ENCODE results near the gene RILPL1.

The RILPL1 gene

GRCh38 chr12:123475246-123475703, 58.2 kb downstream of the RILPL1 start:
- no peak for TF ChIP-seq MYC (IDR thresholded peaks at IDR 0.05; ENCODE audit: low read depth, low read length)
- TF ChIP-seq CTCF (IDR thresholded peaks at IDR 0.05; ENCODE audit: low read depth, low read length): no peak
- TF ChIP-seq POLR2A (IDR thresholded peaks at IDR 0.05; ENCODE audit: extremely low read depth, insufficient read length): no peak
- no peak for TF ChIP-seq MAX (IDR thresholded peaks at IDR 0.05; ENCODE audit: low read depth, low read length)
- no peak for DNase-seq (ENCODE audit: low read depth)
- H3K4me3 ChIP-seq (ENCODE audit: low read depth, low read length): no peak overlapping the region

- no peak for DNase-seq (ENCODE audit: low read depth)
These were observed 58.9 kb downstream of the RILPL1 start for GRCh38 chr12:123474485-123475245.

GRCh38 chr12:123472438-123472849, 61.1 kb downstream of the RILPL1 start:
- DNase-seq (ENCODE audit: low read depth): no peak
- TF ChIP-seq CTCF (IDR thresholded peaks at IDR 0.05; ENCODE audit: low read depth, low read length) (no peak), MYC (IDR thresholded peaks at IDR 0.05; ENCODE audit: low read depth, low read length) (no peak), MAX (IDR thresholded peaks at IDR 0.05; ENCODE audit: low read depth, low read length) (no peak), POLR2A (IDR thresholded peaks at IDR 0.05; ENCODE audit: extremely low read depth, insufficient read length) (no peak)
- H3K4me3 ChIP-seq (ENCODE audit: low read depth, low read length): no peak overlapping the region

More at GRCh38 chr12:123474485-123475245, 58.9 kb downstream of the RILPL1 start:
- TF ChIP-seq MYC (IDR thresholded peaks at IDR 0.05; ENCODE audit: low read depth, low read length) (no peak), POLR2A (IDR thresholded peaks at IDR 0.05; ENCODE audit: extremely low read depth, insufficient read length) (no peak), MAX (IDR thresholded peaks at IDR 0.05; ENCODE audit: low read depth, low read length) (no peak), CTCF (IDR thresholded peaks at IDR 0.05; ENCODE audit: low read depth, low read length) (no peak)
- H3K4me3 ChIP-seq (ENCODE audit: low read depth, low read length): no peak overlapping the region

- DNase-seq (ENCODE audit: low read depth): no peak
- H3K4me3 ChIP-seq (ENCODE audit: low read depth, low read length): no peak overlapping the region
- no peak for TF ChIP-seq MYC (IDR thresholded peaks at IDR 0.05; ENCODE audit: low read depth, low read length)
These were observed 62.0 kb downstream of the RILPL1 start for GRCh38 chr12:123471374-123472068.

GRCh38 chr12:123469978-123470377, 63.5 kb downstream of the RILPL1 start:
- H3K4me3 ChIP-seq (ENCODE audit: low read depth, low read length): no peak overlapping the region
- TF ChIP-seq POLR2A (IDR thresholded peaks at IDR 0.05; ENCODE audit: extremely low read depth, insufficient read length) (no peak), CTCF (IDR thresholded peaks at IDR 0.05; ENCODE audit: low read depth, low read length) (no peak), MYC (IDR thresholded peaks at IDR 0.05; ENCODE audit: low read depth, low read length) (no peak), MAX (IDR thresholded peaks at IDR 0.05; ENCODE audit: low read depth, low read length) (no peak)
- no peak for DNase-seq (ENCODE audit: low read depth)

- H3K4me3 ChIP-seq (ENCODE audit: low read depth, low read length): no peak overlapping the region
- TF ChIP-seq POLR2A (IDR thresholded peaks at IDR 0.05; ENCODE audit: extremely low read depth, insufficient read length) (no peak), CTCF (IDR thresholded peaks at IDR 0.05; ENCODE audit: low read depth, low read length) (peak; percentile 46)
- DNase-seq (ENCODE audit: low read depth): peak; percentile 65
These were observed 64.7 kb downstream of the RILPL1 start for GRCh38 chr12:123468786-123469185.
